Measurements from ENCODE around the gene VIT. TPM values are rescaled to one million over a fixed set of nuclear protein-coding genes. Genes with fewer than 3 reads are reported as not detected.

The VIT gene
- total and polyA plus RNA-seq, 2 donors (not counting 1 experiment from before 2014, with no cell fraction given): 0.17 to 0.62 TPM

DNA sequence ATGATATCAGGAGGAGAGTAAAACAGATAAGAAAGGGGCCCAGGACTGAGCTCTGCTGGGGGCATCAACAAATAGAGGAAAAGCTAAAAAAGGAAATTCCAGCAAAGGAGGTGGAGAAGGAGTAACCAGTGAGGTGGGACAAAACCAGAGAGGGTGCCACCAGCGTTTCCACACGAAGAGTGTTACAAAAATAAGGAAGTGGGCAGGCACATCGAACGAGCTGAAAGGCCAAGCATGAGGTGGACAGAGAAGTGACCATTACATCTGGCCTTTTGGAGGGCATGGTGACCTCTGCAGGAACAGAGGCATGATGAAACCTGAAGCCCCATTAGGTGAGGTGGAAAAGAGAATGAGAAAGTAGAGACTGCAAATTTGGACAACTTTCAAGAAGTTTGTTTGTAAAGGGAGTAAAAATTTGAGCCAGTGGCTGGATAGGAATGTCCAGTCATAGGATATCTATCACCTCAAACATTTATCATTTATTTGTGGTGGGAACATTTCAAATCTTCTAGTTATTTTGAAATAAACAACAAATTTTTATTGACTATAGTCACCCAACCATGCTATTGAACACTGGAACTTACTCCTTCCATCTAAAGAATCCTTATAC lies 18.4 kb upstream of the VIT start:
- H3K36me3 ChIP-seq (ENCODE audit: control insufficient read depth, insufficient read depth, low read length): no peaks in the 10 kb centered on the region
- DNase-seq (ENCODE audit: low read depth in 2 of 2): peak; percentile 11 to 69
- peaks cover 5% of the 10 kb centered on the region for H3K4me1 ChIP-seq (ENCODE audit: control insufficient read depth, extremely low read depth, insufficient read depth, low read length)
- H3K27ac ChIP-seq (ENCODE audit: insufficient read depth, low read length): no peak overlapping the region
- H3K4me3 ChIP-seq (replicated peaks in 1 of 4; ENCODE audit: control extremely low read depth in 1 of 4, insufficient read depth in 1 of 4, low read depth in 3 of 4, low read length in 4 of 4): no peak overlapping the region
- H3K9me3 ChIP-seq (ENCODE audit: control insufficient read depth, insufficient read depth, low read depth, low read length): no peaks in the 10 kb centered on the region
- TF ChIP-seq, protein P1, sequence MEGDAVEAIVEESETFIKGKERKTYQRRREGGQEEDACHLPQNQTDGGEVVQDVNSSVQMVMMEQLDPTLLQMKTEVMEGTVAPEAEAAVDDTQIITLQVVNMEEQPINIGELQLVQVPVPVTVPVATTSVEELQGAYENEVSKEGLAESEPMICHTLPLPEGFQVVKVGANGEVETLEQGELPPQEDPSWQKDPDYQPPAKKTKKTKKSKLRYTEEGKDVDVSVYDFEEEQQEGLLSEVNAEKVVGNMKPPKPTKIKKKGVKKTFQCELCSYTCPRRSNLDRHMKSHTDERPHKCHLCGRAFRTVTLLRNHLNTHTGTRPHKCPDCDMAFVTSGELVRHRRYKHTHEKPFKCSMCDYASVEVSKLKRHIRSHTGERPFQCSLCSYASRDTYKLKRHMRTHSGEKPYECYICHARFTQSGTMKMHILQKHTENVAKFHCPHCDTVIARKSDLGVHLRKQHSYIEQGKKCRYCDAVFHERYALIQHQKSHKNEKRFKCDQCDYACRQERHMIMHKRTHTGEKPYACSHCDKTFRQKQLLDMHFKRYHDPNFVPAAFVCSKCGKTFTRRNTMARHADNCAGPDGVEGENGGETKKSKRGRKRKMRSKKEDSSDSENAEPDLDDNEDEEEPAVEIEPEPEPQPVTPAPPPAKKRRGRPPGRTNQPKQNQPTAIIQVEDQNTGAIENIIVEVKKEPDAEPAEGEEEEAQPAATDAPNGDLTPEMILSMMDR (conservative IDR thresholded peaks at IDR 0.05 in 1 of 2, IDR thresholded peaks at IDR 0.05 in 1 of 2; ENCODE audit: low read depth in 1 of 2, low read length in 2 of 2): no peak
- TF ChIP-seq EZH2 (IDR thresholded peaks at IDR 0.05; ENCODE audit: low read length, missing control alignments): no peak
- H4K20me1 ChIP-seq (ENCODE audit: control insufficient read depth, extremely low read depth, insufficient read depth, low read length): no peaks in the 10 kb centered on the region
- H3K79me2 ChIP-seq (ENCODE audit: control insufficient read depth, insufficient read depth, low read length): no peaks in the 10 kb centered on the region
- H2AFZ ChIP-seq (ENCODE audit: low read length): no peak overlapping the region
- H3K4me2 ChIP-seq (ENCODE audit: extremely low read depth, insufficient read depth, low read length): no peak overlapping the region
- no peak overlapping the region for H3K9ac ChIP-seq (ENCODE audit: insufficient read depth, low read length)
- no peaks in the 10 kb centered on the region for H3K27me3 ChIP-seq (ENCODE audit: control insufficient read depth, insufficient read depth, low read length)

DNA sequence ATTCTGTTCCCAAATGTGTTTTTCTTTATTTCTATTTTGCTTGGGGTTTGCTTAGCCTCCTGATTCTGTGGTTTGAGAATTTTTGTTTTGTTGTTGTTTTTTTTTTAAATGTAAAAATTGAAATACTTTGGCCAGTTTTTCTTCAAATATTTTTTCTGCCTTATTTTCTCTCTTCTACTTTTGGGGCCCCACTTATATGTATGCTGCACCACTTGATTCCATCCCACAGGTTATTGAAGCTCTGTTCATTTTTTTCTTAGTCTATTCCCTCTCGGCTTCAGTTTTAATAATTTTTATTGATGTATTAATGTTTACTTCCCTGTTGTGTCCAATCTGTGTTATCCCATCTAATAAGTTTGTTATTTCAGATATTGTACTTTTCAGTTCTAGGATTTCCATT lies 17.7 kb upstream of the VIT start:
- H3K9me3 ChIP-seq (ENCODE audit: control insufficient read depth, insufficient read depth, low read depth, low read length): no peaks in the 10 kb centered on the region
- no peaks in the 10 kb centered on the region for H3K79me2 ChIP-seq (ENCODE audit: control insufficient read depth, insufficient read depth, low read length)
- no peak for TF ChIP-seq EZH2 (IDR thresholded peaks at IDR 0.05; ENCODE audit: low read length, missing control alignments)
- TF ChIP-seq, protein P1 (conservative IDR thresholded peaks at IDR 0.05 in 1 of 2, IDR thresholded peaks at IDR 0.05 in 1 of 2; ENCODE audit: low read depth in 1 of 2, low read length in 2 of 2): no peak
- H3K4me3 ChIP-seq (replicated peaks in 1 of 4; ENCODE audit: control extremely low read depth in 1 of 4, insufficient read depth in 1 of 4, low read depth in 3 of 4, low read length in 4 of 4): no peak overlapping the region
- no peaks in the 10 kb centered on the region for H4K20me1 ChIP-seq (ENCODE audit: control insufficient read depth, extremely low read depth, insufficient read depth, low read length)
- H3K36me3 ChIP-seq (ENCODE audit: control insufficient read depth, insufficient read depth, low read length): no peaks in the 10 kb centered on the region
- no peak overlapping the region for H2AFZ ChIP-seq (ENCODE audit: low read length)
- H3K9ac ChIP-seq (ENCODE audit: insufficient read depth, low read length): no peak overlapping the region
- H3K4me2 ChIP-seq (ENCODE audit: extremely low read depth, insufficient read depth, low read length): no peak overlapping the region
- H3K27ac ChIP-seq (ENCODE audit: insufficient read depth, low read length): no peak overlapping the region
- DNase-seq (ENCODE audit: low read depth in 2 of 2): no peak
- peaks cover 5% of the 10 kb centered on the region for H3K4me1 ChIP-seq (ENCODE audit: control insufficient read depth, extremely low read depth, insufficient read depth, low read length)
- no peaks in the 10 kb centered on the region for H3K27me3 ChIP-seq (ENCODE audit: control insufficient read depth, insufficient read depth, low read length)

DNA sequence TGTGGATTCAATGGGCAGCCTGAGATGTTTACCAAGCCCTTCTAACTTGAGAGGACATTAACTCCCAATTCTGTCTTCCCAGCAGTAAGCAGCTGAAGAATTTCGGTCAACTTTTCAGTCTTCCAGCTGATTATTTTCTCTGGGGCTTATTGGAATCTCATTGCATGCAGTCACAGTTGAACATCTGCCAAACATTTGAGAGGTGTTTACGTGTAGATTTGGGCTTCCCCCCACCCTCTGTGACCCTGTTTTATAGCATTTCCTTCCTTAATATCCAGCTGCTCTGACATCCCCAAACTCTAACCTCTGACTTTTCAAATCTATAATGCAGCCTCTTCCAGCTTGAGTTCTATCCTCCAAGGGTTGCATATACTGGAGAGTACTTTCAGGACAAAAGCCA lies 16.5 kb upstream of the VIT start:
- Histone ChIP-seq H4K20me1 (ENCODE audit: control insufficient read depth, extremely low read depth, insufficient read depth, low read length) (no peaks in the 10 kb centered on the region), H3K9me3 (ENCODE audit: control insufficient read depth, insufficient read depth, low read depth, low read length) (no peaks in the 10 kb centered on the region), H3K4me3 (replicated peaks in 1 of 4; ENCODE audit: control extremely low read depth in 1 of 4, insufficient read depth in 1 of 4, low read depth in 3 of 4, low read length in 4 of 4) (no peak overlapping the region), H3K27ac (ENCODE audit: insufficient read depth, low read length) (peak overlapping the region; percentile 4), H2AFZ (ENCODE audit: low read length) (no peak overlapping the region), H3K9ac (ENCODE audit: insufficient read depth, low read length) (no peak overlapping the region), H3K27me3 (ENCODE audit: control insufficient read depth, insufficient read depth, low read length) (no peaks in the 10 kb centered on the region), H3K36me3 (ENCODE audit: control insufficient read depth, insufficient read depth, low read length) (no peaks in the 10 kb centered on the region), H3K4me2 (ENCODE audit: extremely low read depth, insufficient read depth, low read length) (no peak overlapping the region), H3K79me2 (ENCODE audit: control insufficient read depth, insufficient read depth, low read length) (no peaks in the 10 kb centered on the region), H3K4me1 (ENCODE audit: control insufficient read depth, extremely low read depth, insufficient read depth, low read length) (peaks cover 5% of the 10 kb centered on the region)
- TF ChIP-seq EZH2 (IDR thresholded peaks at IDR 0.05; ENCODE audit: low read length, missing control alignments): no peak
- DNase-seq (ENCODE audit: low read depth in 2 of 2): peak; percentile 24 to 39
